Esophagus mucosa (tissue), 1 donor: ENCODE results near the gene AKAP4. TPM values are rescaled to one million over a fixed set of nuclear protein-coding genes. Genes with fewer than 3 reads are reported as not detected.

ENCODE experiments used
- ATAC-seq: fragments of 200-7000 bp; cut with Tn5 transposase; one replicate; pipeline ENCODE4 v1.9.1; 2020
- total RNA-seq: library from RNA; stranded (reverse); gene quantifications from one replicate; pipeline ENCODE4 v1.2.4, GENCODE V29; 2023
- donor health status: DM: yes; HTN: yes; CAD: no.

Gene AKAP4, protein sequence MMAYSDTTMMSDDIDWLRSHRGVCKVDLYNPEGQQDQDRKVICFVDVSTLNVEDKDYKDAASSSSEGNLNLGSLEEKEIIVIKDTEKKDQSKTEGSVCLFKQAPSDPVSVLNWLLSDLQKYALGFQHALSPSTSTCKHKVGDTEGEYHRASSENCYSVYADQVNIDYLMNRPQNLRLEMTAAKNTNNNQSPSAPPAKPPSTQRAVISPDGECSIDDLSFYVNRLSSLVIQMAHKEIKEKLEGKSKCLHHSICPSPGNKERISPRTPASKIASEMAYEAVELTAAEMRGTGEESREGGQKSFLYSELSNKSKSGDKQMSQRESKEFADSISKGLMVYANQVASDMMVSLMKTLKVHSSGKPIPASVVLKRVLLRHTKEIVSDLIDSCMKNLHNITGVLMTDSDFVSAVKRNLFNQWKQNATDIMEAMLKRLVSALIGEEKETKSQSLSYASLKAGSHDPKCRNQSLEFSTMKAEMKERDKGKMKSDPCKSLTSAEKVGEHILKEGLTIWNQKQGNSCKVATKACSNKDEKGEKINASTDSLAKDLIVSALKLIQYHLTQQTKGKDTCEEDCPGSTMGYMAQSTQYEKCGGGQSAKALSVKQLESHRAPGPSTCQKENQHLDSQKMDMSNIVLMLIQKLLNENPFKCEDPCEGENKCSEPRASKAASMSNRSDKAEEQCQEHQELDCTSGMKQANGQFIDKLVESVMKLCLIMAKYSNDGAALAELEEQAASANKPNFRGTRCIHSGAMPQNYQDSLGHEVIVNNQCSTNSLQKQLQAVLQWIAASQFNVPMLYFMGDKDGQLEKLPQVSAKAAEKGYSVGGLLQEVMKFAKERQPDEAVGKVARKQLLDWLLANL
- not detected for total RNA-seq

DNA sequence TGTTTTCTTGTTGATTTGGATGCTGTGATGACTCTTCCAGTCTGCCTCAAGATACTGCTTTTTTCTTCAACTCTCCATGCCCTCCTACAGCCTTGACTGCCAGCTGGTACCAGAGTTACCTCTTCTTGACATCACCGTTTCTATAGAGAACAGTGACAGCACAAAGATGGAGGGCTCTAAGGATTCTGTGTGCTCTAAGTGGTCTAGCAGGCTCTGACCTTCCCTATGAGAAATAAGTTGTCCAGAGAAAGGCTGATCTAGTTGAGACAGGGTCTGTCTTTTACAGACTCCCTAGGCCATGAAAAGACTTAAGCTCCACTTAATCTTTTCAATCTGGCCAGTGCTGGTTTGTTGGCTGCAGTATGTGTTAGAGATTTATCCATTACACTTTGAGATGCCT lies at the start of gene AKAP4:
TSS of gene AKAP4 (minus strand) at position 101 of the 400 bp plus-strand sequence. CDS start 118 bp downstream, outside the sequence.
- ATAC-seq = no peak

GRCh38 chrX:50211510-50211909 lies 10.7 kb upstream of the AKAP4 start:
- ATAC-seq = no peak

- no peak for ATAC-seq
Observed at GRCh38 chrX:50206753-50207152, 5.9 kb upstream of the AKAP4 start.

DNA sequence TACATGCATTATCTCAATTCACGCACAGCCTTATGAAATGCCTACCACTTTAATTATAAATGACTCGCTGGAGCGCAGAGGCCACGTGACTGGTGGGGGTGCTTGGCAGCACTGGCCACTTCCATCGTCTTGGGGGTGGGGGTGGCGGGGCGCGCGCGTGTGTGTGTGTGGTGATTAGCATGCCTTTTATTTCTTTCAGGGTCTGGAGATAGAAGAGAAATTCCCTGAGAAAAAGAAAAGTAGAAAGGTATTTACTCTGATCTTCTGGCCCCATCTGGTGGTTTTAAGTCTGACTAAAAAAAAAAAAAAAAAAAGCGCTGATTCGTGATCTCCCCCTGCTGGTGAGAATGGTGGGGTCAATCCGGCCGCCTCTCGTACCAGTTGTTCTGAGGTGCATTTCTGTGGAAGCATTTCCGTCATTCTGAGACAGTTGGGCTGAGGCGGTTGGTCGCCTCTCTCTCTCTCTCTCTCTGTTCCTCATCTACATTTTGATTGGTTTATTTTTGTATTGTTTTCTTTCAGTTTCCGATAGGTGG lies 3.6 kb upstream of the AKAP4 start, which contains the start of gene CCNB3:
TSS of gene CCNB3 (plus strand) at position 402 of the 536 bp plus-strand sequence. CDS start 80,399 bp downstream, outside the sequence.
- ATAC-seq = peak; percentile 90

DNA sequence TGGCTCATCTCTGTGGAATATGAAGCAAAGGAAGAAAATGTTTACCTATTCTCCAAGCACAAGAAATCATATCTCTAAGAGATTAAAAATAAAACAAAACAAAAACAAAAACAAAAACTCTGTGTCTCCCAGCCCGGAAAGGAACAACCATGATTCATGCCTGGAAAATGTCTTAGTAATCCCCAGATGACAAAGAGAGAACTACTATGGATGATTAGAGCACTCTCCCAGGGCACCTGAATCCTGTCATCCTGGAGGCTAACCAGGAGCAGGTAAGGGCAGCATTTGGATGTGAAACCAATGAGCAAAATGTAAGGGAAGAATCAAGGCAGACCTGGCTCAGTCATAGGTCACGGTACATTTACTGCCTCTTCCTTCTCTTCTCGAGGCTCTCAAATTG lies 1.7 kb upstream of the AKAP4 start:
- no peak for ATAC-seq

DNA sequence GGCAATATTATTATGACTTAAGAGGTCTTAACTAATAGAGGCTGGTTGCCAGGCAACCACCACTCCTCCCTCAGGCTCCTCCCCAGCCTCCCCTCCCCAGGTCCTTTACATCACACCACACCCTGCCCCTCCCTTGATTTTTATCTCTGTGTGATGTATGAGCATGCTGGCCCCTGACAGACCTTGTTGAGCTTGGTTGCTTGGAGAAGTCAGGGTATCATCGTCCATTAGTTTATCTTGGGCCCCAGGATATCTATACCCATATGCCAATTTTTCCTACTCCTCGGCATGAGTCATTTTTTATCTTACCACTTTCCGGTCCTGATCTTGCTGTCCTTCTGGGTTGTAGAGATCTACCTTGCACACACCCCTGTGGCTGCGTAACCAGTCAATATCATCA lies 2.5 kb downstream of the AKAP4 start:
- no peak for ATAC-seq

- ATAC-seq = no peak
Observed at GRCh38 chrX:50188859-50189600, 11.8 kb downstream of the AKAP4 start.

DNA sequence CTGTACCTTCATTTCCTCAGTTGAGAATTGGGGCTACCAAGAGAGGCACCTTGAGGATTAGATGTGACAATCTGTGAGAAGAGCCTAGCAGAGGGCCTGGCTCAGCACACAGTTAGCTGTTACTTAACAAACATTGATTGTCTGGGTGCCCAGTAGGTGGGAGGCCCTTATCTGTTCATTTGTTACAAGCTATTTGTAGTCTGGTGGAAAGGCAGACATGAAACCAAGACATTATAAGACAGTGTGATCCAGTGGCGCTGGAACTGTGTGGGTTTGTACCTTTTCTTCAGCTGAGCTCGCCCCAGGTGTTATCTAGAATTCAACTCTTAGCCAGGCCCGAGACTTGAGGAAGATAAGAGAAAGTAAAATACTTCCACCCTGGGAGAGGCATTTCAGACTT lies 16.9 kb downstream of the AKAP4 start:
- no peak for ATAC-seq

DNA sequence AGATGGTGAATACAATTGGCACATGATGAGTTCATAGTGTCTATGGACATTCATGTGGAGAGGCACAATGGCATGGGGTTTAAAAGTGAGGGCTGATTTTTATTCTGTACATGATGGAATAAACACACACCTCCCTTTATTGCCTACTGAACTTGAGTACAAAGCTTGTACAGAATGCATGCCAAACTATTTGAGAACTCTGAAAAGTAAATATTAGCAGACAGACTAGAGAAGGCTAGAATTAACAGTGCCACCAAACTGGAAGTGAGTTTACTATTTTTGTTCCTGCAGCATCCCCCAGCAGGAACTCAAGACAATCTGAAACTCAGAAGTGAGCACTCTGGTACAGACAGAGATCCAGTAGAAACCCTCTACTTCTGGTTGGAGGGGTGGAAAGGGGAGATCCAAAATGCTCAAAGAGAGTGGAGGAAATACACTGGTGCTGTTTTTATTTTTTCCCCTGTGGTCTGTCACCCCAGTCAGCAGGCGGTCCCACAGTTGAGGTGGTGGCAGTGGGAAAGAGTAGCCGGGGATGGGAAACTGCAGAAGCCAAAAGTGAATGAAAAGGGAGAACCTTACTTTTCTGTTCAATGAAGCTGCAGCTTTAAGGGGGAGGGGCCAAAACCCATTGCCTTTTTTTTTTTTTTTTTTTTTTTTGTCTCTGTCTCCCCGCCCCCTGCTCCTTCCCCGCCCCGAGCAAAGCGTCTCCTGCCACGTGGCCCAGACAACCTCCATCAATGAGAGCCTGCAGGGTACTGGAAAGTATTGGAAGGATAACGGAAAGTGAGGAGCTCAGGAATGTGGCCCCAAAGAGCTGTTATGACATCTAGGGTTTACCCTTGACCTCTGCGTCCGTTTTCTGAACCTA lies 20.5 kb downstream of the AKAP4 start:
- no peak for ATAC-seq

DNA sequence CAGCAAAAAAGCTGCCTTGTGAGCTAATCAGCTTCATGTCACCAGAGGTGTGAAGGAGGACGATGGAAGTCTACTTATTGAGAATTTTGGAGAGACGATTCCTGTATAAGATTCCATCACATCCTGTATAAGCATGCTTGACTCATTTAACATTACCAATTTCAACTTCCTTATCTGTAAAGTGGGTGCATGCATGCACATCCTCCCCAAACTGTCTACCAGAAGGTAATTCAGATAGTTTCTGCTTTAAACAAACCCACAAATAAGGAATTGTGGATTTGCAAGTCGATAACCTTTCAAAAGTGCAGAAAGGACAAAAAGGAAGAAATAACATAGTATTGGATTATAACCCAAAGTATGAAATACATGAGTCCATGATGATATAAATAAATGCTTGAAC lies 31.1 kb downstream of the AKAP4 start:
- ATAC-seq = no peak

DNA sequence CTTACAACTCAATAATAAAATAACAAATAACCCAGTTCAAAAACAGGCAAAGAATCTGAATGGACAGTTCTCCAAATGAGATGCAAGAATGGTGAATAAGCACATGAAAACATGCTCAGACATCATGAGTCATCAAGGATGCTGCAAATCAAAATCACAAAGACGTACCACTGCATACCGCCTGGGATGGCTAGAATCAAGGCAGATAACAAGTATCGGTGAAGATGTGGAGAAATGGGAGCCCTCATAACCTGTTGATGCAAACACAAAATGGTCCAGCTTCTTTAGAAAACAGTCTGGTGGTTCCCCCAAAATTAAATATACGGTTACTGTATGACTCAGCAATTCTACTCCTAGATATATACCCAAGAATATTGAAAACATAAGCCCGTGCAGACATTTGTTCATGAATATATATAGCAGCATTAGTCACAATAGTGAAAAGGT lies 32.5 kb downstream of the AKAP4 start:
- ATAC-seq = no peak

DNA sequence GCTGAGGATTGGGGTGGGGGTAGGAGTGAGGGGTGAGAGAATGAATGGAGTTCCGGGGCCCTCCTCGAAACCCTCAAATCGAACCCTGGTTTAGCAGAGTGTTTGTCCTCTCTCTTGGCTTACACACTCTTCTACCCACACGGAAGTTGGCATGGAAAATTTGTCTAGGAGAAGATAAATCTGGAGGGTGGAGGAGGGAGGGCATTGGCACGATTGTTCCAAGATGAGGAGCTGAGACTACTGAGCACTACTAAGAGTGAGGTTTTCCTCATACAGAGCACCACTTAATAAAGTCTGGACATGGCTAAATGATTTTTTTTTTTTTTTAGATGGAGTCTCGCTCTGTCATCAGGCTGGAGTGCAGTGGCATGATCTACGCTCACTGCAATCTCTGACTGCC lies 33.4 kb downstream of the AKAP4 start:
- no peak for ATAC-seq

- no peak for ATAC-seq
Observed at GRCh38 chrX:50165727-50166126, 35.1 kb downstream of the AKAP4 start.

DNA sequence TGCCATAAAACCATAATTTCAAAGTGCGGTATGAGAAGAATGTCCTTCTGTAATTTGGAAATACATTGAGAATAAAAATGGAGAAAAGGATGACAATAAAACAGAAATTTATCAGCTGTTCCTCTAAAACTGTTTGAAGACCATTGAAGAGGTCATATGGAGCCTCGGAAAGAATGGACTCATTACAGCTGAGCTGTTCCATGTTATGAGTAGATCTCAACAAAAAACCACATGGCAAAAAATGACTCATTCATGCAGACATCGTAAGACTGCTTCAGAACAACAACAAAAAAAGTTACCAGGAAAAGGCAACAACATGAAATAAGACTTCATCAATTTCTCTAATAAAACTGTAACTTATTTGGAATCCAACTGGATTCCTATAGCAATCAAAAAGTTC lies 39.7 kb downstream of the AKAP4 start:
- ATAC-seq = no peak

DNA sequence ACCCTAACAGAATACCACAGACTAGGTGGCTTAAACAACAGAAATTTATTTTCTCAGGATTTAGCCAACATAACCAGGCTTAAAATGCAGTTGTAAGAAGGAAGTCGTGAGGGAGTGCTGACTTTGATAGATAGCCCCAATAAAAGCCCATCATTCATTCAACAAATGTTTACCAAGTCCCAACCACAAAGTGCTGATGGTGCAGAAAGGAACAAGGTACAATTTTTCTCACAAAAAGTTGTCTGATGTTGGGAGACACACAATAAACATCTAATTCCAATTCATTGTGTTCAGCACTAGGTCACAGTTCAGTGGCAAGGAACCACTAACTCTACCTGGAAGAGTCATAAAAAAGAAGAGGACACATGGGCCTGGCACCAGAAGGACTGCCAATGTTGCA lies 42.2 kb downstream of the AKAP4 start:
- ATAC-seq = no peak

GRCh38 chrX:50157545-50158135 lies 43.2 kb downstream of the AKAP4 start:
- no peak for ATAC-seq

DNA sequence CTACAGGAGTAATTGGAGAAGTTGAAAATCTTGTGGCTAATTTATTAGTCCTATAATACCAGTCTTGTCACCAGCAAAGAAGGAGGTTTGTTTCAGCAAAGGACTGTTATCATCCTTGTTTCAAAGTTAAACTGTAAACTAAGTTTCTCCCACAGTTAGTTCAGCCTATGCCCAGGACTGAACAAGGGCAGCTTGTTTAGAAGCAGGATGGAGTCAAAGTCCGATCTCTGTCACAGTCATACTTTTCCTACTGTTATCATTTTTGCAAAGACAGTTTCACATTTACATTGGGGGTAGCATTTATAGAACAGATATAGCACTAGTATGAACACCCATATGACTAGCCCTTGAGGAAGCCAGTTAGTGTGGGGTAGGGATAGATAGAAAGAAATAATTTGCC lies 46.4 kb downstream of the AKAP4 start:
- no peak for ATAC-seq

- no peak for ATAC-seq
Observed at GRCh38 chrX:50152456-50152855, 48.4 kb downstream of the AKAP4 start.

DNA sequence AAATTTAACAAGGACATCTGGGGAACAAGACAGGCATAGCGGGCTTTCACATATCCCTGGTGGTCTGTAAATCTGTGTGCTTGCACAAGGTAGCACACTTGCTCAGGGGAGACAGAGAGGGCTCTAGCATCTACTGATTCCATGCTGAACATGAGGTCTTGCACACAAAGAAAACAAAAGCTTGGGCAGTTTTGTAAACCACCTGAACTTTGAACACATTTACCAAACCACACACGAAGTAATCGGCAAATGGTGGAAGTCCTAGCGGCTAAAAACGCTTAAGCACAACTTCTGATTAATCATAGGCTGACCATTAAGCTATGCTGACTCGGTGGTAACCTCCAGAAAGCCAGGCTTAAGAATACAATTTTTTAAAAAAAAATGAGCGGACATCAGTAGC lies 52.8 kb downstream of the AKAP4 start:
- ATAC-seq = no peak
